ENCODE data around the gene GRIN2A. TPM values are rescaled to one million over a fixed set of nuclear protein-coding genes. Genes with fewer than 3 reads are reported as not detected.

The GRIN2A gene
- total RNA-seq, 1 donor from 2014 or later = not detected

DNA sequence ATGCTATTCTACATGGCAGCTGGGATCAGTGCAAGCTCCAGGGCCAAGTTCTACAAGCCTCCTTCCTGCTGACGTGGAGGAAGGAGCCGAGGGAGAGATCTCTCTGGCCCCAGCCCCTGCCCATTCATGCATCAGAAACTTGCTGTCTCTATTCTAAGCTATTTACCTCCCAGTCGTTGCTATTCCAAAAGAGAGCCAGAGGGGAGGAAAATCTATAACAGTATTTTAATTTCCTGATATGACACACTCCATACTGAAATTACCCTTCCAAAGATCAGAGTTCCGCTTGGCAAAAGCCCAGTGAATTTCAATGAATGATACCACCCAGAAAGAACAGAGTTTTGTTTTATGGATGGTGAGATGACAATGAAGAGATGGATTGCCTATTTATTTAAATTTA, 133.4 kb downstream of the GRIN2A start:
- Mint-ChIP-seq H3K4me1 (ENCODE audit: unreplicated experiment) (no peaks in the 10 kb centered on the region), H3K36me3 (ENCODE audit: unreplicated experiment) (no peaks in the 10 kb centered on the region), H3K27ac (ENCODE audit: unreplicated experiment) (no peak overlapping the region), H3K27me3 (ENCODE audit: unreplicated experiment) (no peaks in the 10 kb centered on the region), H3K4me3 (ENCODE audit: unreplicated experiment) (no peak overlapping the region), H3K9me3 (ENCODE audit: unreplicated experiment) (peaks cover 41% of the 10 kb centered on the region)
- TF ChIP-seq, protein P1, sequence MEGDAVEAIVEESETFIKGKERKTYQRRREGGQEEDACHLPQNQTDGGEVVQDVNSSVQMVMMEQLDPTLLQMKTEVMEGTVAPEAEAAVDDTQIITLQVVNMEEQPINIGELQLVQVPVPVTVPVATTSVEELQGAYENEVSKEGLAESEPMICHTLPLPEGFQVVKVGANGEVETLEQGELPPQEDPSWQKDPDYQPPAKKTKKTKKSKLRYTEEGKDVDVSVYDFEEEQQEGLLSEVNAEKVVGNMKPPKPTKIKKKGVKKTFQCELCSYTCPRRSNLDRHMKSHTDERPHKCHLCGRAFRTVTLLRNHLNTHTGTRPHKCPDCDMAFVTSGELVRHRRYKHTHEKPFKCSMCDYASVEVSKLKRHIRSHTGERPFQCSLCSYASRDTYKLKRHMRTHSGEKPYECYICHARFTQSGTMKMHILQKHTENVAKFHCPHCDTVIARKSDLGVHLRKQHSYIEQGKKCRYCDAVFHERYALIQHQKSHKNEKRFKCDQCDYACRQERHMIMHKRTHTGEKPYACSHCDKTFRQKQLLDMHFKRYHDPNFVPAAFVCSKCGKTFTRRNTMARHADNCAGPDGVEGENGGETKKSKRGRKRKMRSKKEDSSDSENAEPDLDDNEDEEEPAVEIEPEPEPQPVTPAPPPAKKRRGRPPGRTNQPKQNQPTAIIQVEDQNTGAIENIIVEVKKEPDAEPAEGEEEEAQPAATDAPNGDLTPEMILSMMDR (IDR thresholded peaks at IDR 0.05) = no peak
- DNase-seq (ENCODE audit: extremely low spot score, unreplicated experiment) = no peak

DNA sequence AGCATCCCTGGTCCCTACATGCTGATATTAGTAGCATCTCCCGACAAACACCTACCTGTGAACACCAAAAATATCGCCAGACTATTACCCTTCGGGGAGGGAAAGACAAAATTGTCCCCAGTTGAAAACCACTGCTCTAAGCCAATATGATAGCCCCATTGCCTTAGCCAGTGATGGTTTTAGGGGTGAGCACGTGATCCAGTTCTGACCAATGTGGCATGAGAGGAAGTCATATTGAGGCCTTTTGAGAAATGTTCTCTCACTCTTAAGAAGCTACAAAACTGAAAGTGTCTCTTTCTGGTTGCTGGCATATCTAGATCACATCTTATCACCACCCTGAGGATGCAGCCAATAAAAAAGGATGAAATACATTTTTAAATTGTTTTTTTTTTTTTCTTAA, 136.3 kb downstream of the GRIN2A start:
- Mint-ChIP-seq H3K4me3 (ENCODE audit: unreplicated experiment) (no peak overlapping the region), H3K36me3 (ENCODE audit: unreplicated experiment) (no peaks in the 10 kb centered on the region), H3K27ac (ENCODE audit: unreplicated experiment) (no peak overlapping the region), H3K4me1 (ENCODE audit: unreplicated experiment) (no peaks in the 10 kb centered on the region), H3K27me3 (ENCODE audit: unreplicated experiment) (no peaks in the 10 kb centered on the region), H3K9me3 (ENCODE audit: unreplicated experiment) (peaks cover 27% of the 10 kb centered on the region)
- TF ChIP-seq, protein P1 (IDR thresholded peaks at IDR 0.05) = no peak
- DNase-seq (ENCODE audit: extremely low spot score, unreplicated experiment) = no peak

DNA sequence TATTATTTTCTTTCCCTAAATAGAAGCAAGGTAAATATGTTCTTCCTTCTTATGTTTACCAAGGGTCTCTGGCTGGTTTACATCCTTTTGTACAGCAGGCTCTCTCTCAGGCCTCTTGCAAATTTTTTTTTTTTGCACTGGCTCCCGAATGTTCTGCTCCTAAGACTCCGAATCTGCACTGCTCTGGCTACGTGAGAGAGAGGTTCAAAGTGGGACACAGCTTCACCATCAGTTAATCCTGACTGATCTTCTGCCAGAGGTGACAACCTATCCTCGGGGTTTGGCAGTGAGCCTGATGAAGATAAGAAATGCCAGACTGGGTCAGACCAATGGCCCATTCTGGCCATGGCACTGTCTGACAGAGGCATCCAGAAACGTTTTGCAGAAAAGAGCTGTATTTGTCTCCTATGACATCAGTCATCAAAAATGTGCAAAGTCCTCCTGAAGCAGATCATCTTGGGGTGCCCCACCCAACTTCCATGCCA, 136.9 kb downstream of the GRIN2A start:
- peaks cover 26% of the 10 kb centered on the region for H3K9me3 Mint-ChIP-seq (ENCODE audit: unreplicated experiment)

DNA sequence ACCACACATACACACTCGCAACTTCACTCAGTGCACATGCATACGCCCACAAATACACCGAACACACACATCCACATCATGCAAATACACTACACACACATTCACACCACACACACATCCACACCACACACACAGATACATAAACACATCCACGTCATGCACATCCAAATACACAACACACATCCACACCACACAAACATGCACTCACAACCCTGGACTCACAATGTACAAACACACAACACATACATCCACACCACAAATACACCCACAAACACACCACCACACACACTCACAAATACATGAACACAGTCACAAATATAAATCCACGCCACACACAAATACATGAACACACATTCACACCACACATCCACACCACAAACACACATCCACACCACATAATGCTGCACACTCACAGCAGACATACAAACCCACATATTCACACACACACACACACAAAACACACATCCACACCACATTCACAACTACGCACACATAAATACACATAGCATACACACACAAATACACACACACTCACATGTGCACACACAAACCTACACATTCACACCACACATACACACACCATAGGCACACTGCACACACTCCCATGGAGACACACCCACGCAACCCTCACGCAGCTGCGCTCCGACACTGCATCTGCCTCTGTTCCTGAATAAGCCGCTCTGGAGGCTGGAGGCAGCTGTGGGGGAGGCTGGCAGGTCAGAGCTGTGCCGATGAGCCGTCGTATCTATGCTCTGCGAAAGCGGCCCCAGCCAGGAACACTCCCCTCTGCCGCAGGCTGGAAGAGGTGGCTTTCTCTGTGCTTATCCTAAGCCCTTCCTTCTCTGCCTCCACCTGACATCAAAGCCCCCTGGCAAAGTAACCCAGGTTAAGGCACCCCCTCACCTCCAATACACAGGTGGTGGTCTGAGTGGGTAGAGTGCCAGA, 141.8 kb downstream of the GRIN2A start:
- TF ChIP-seq, protein P1 (IDR thresholded peaks at IDR 0.05) = no peak
- H3K27me3 Mint-ChIP-seq (ENCODE audit: unreplicated experiment) = no peaks in the 10 kb centered on the region
- no peak overlapping the region for H3K27ac Mint-ChIP-seq (ENCODE audit: unreplicated experiment)
- no peaks in the 10 kb centered on the region for H3K36me3 Mint-ChIP-seq (ENCODE audit: unreplicated experiment)
- no peak for DNase-seq (ENCODE audit: extremely low spot score, unreplicated experiment)
- H3K4me3 Mint-ChIP-seq (ENCODE audit: unreplicated experiment) = no peak overlapping the region
- H3K4me1 Mint-ChIP-seq (ENCODE audit: unreplicated experiment) = no peaks in the 10 kb centered on the region
- H3K9me3 Mint-ChIP-seq (ENCODE audit: unreplicated experiment) = peaks cover 15% of the 10 kb centered on the region

More for the DNA sequence above, 136.9 kb downstream of the GRIN2A start:
- no peak overlapping the region for H3K4me3 Mint-ChIP-seq (ENCODE audit: unreplicated experiment)
- TF ChIP-seq, protein P1 (IDR thresholded peaks at IDR 0.05) = no peak
- H3K27me3 Mint-ChIP-seq (ENCODE audit: unreplicated experiment) = no peaks in the 10 kb centered on the region
- H3K27ac Mint-ChIP-seq (ENCODE audit: unreplicated experiment) = no peak overlapping the region
- no peak for DNase-seq (ENCODE audit: extremely low spot score, unreplicated experiment)
- no peaks in the 10 kb centered on the region for H3K4me1 Mint-ChIP-seq (ENCODE audit: unreplicated experiment)
- no peaks in the 10 kb centered on the region for H3K36me3 Mint-ChIP-seq (ENCODE audit: unreplicated experiment)
